Spleen (tissue), 7 donors: ENCODE measurements around the gene GMPS.

Source experiments
- CTCF ChIP-seq, 11 experiments: fragments of 200-600 bp in 7 of 11; fragments of 450-650 bp in 4 of 11; sonication (generic) in 4 of 11; IDR thresholded peaks in 8 of 11; conservative IDR thresholded peaks in 3 of 11; 1 replicate in 7 of 11; 2 replicates in 4 of 11; pipeline versions ENCODE4 v1.4.0 to v1.8.0; 2016 to 2021; ENCODE audit warnings: antibody characterized with exemption in 11 of 11, inconsistent platforms in 4 of 11, mild to moderate bottlenecking in 1 of 11
- POLR2A ChIP-seq, 3 donors: fragments of 450-650 bp; IDR thresholded peaks; one replicate each; pipeline ENCODE4 v1.5.1; 2017; ENCODE audit warnings: antibody characterized with exemption in 3 of 3, mild to moderate bottlenecking in 1 of 3
- donor health status: DM: no; HTN: no; CAD: no; lungs with moderate emphysema.
- donor health status: DM: no; HTN: no; CAD: no.
- donor health status: DM: no; HTN: no; CAD: no.

- no peak for TF ChIP-seq POLR2A (IDR thresholded peaks at IDR 0.05)
- TF ChIP-seq CTCF (IDR thresholded peaks at IDR 0.05 in 8 of 11, conservative IDR thresholded peaks at IDR 0.05 in 3 of 11): no peak
Observed at GRCh38 chr3:155884292-155884691, 13.8 kb downstream of the GMPS start.
